Measurements from ENCODE around the gene BCAS2.

GRCh38 chr1:114607223-114607622, 25.8 kb upstream of the BCAS2 start:
- TF ChIP-seq ZNF274 (IDR thresholded peaks at IDR 0.05; ENCODE audit: low read depth, low read length), result no peak
- no peak for TF ChIP-seq YY1 (IDR thresholded peaks at IDR 0.05; ENCODE audit: insufficient read depth, insufficient read length)
